Lower leg skin (tissue), 3 donors: ENCODE results near the gene PLCH2.

Experiments used
- CTCF ChIP-seq, 3 donors: fragments of 450-650 bp; IDR thresholded peaks; one replicate each; pipeline ENCODE4 v1.5.1; 2016; ENCODE audit warnings: antibody characterized with exemption in 3 of 3, mild to moderate bottlenecking in 3 of 3, moderate library complexity in 2 of 3
- POLR2A ChIP-seq, 2 donors: fragments of 450-650 bp; IDR thresholded peaks; one replicate each; pipeline ENCODE4 v1.6.1; 2016 to 2017; ENCODE audit warnings: antibody characterized with exemption in 2 of 2, mild to moderate bottlenecking in 1 of 2, moderate library complexity in 1 of 2

GRCh38 chr1:2472109-2472508 lies 4.0 kb upstream of the PLCH2 start:
- TF ChIP-seq CTCF (IDR thresholded peaks at IDR 0.05) (no peak), POLR2A (IDR thresholded peaks at IDR 0.05) (no peak)
